A673 (cell line): Measurements from ENCODE around the gene PPARA. TPM values are rescaled to one million over a fixed set of nuclear protein-coding genes. Genes with fewer than 3 reads are reported as not detected.

Experiments used
- BruUV-seq: library from RNA; stranded (reverse); fragments of 400-500 nt; replicated peaks from 2 replicates; lab custom pipeline; 2021; lab: Mats Ljungman, UMichigan
- CTCF ChIA-PET: fragments of 300-600 bp; sonication (Branson Sonifier 250); formaldehyde crosslinking; loops from one replicate; lab custom pipeline; 2022; ENCODE audit warnings: antibody characterized with exemption; lab: Charles Lee
- POLR2A ChIA-PET: fragments of 300-600 bp; sonication (Branson Sonifier 250); formaldehyde crosslinking; loops from one replicate; lab custom pipeline; 2022; ENCODE audit warnings: antibody characterized with exemption; ENCODE audit not compliant: low non-redundant PET; lab: Charles Lee
- DNase-seq: peaks from one replicate; pipeline ENCODE4 v3.0.0-alpha.2; 2015; ENCODE audit warnings: low spot score
- H3K27ac ChIP-seq: fragments of 200-600 bp; sonication (generic); 2 replicates; pipeline ENCODE4 v1.5.1; 2016; ENCODE audit warnings: mixed run types, low read depth, mild to moderate bottlenecking, mixed read lengths, antibody characterized with exemption, low read length; ENCODE audit not compliant: poor library complexity, severe bottlenecking
- H3K27me3 ChIP-seq: fragments of 200-600 bp; sonication (generic); replicated peaks from 2 replicates; pipeline ENCODE4 v1.6.1; 2017; ENCODE audit warnings: mixed run types, low read depth, mild to moderate bottlenecking, mixed read lengths, antibody characterized with exemption, low read length; ENCODE audit not compliant: insufficient read depth, poor library complexity
- H3K36me3 ChIP-seq: fragments of 200-600 bp; sonication (generic); 2 replicates; pipeline ENCODE4 v1.6.1; 2016; ENCODE audit warnings: mixed run types, mild to moderate bottlenecking, mixed read lengths, antibody characterized with exemption, low read length; ENCODE audit not compliant: insufficient read depth, poor library complexity, severe bottlenecking
- H3K4me1 ChIP-seq: fragments of 200-600 bp; sonication (generic); 2 replicates; pipeline ENCODE4 v1.6.1; 2017; ENCODE audit warnings: mixed run types, mild to moderate bottlenecking, mixed read lengths, antibody characterized with exemption, low read length; ENCODE audit not compliant: insufficient read depth, poor library complexity, severe bottlenecking
- H3K4me3 ChIP-seq: fragments of 200-600 bp; sonication (generic); 2 replicates; pipeline ENCODE4 v1.5.1; 2016; ENCODE audit warnings: low read depth, mixed run types, mild to moderate bottlenecking, mixed read lengths, low read length; ENCODE audit not compliant: poor library complexity, severe bottlenecking
- H3K9me3 ChIP-seq: fragments of 200-600 bp; sonication (generic); 2 replicates; pipeline ENCODE4 v1.6.1; 2016; ENCODE audit warnings: mixed run types, low read depth, mild to moderate bottlenecking, mixed read lengths, antibody characterized with exemption, low read length; ENCODE audit not compliant: poor library complexity, severe bottlenecking
- CTCF ChIP-seq: fragments of 300-800, 200-600 bp; sonication (generic); conservative IDR thresholded peaks from 2 replicates; pipeline ENCODE4 v1.5.1; 2017; ENCODE audit warnings: low read depth, mild to moderate bottlenecking, antibody characterized with exemption, low read length, moderate library complexity, mixed read lengths
- EZH2 ChIP-seq: fragments of 200-600 bp; sonication (generic); IDR thresholded peaks from 2 replicates; pipeline ENCODE4 v1.6.1; 2017; ENCODE audit warnings: borderline replicate concordance, low read depth, mild to moderate bottlenecking, mixed read lengths, antibody characterized with exemption, low read length; ENCODE audit not compliant: poor library complexity, severe bottlenecking
- intact Hi-C: fragments of 100-400 bp; cut with micrococcal nuclease; formaldehyde crosslinking; loops from one replicate; pipeline ENCODE4 v1.10.0; 2022; ENCODE audit not compliant: unreplicated experiment
- total RNA-seq: library from RNA; stranded (reverse); gene quantifications from 2 replicates; pipeline ENCODE4 v1.2.3, GENCODE V29; 2021

The PPARA gene
- total RNA-seq, 1 experiment from 2014 or later: 2.0 TPM

DNA sequence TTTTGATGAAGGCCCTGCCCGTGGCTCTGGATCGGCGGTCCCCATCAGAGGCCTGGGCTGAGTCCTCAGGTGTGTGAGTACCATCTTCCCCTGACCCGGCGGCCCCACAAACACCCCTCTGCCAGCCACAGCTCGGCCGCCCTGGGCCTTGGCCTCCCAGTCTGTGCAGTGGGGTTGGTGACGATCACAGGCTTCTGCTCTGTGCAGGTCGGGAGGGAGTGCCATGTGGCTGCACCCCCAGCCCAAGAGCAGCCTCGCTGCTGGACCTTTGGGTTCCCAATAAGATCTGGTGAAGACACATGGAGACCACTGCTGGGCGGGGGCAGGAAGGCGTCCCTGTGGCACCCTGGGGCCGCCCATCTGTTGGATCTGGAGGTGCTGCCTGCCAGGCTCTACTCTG, 47.1 kb upstream of the PPARA start:
- Histone ChIP-seq H3K27ac (peak overlapping the region; percentile 47), H3K4me3 (no peak overlapping the region), H3K4me1 (peaks cover 8% of the 10 kb centered on the region), H3K9me3 (no peaks in the 10 kb centered on the region), H3K36me3 (peaks cover 90% of the 10 kb centered on the region), H3K27me3 (no peaks in the 10 kb centered on the region)
- BruUV-seq: no TSS peak
- TF ChIP-seq CTCF: no peak
- TF ChIP-seq EZH2: no peak
- ChIA-PET POLR2A (no interaction called here), CTCF (no interaction called here)
- intact Hi-C loops: no loop called here
- DNase-seq: no peak

DNA sequence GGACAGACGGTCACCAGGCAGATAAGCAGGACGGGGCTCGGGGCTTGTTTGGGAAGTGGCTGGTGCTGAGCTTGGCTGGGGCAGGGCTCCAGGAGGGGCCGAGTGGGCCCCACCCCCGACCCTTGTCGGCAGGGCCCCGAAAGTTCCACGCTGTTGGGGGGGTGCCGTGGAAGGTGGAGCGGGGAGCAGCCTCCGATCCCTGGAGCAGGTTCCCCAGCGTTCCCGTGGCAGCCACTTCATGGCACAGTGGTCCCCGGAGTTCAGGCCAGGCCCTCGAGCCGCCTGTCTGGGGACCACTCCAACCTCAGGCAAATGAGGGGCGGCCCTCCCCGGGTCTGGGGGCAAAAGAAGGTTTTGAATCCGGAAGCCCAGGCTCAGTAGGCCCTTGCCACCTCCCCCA, 46.7 kb upstream of the PPARA start:
- POLR2A ChIA-PET: no interaction called here
- CTCF ChIA-PET: no interaction called here
- peaks cover 8% of the 10 kb centered on the region for H3K4me1 ChIP-seq
- no peak overlapping the region for H3K4me3 ChIP-seq
- H3K27ac ChIP-seq: no peak overlapping the region
- H3K27me3 ChIP-seq: no peaks in the 10 kb centered on the region
- BruUV-seq: no TSS peak
- no peak for DNase-seq
- H3K9me3 ChIP-seq: no peaks in the 10 kb centered on the region
- TF ChIP-seq EZH2 (no peak), CTCF (no peak)
- H3K36me3 ChIP-seq: peaks cover 90% of the 10 kb centered on the region
- intact Hi-C loops: no loop called here

GRCh38 chr22:46104170-46104880, 46.0 kb upstream of the PPARA start:
- CTCF ChIA-PET: no interaction called here
- no peaks in the 10 kb centered on the region for H3K9me3 ChIP-seq
- peaks cover 8% of the 10 kb centered on the region for H3K4me1 ChIP-seq
- POLR2A ChIA-PET: no interaction called here
- peaks cover 90% of the 10 kb centered on the region for H3K36me3 ChIP-seq
- TF ChIP-seq EZH2 (no peak), CTCF (no peak)
- no peaks in the 10 kb centered on the region for H3K27me3 ChIP-seq
- DNase-seq: no peak
- H3K4me3 ChIP-seq: no peak overlapping the region
- peak overlapping the region; percentile 37 for H3K27ac ChIP-seq
- intact Hi-C loops: no loop called here
- BruUV-seq: no TSS peak
